H9 (cell line): ENCODE results near the gene TGM2. TPM values are rescaled to one million over a fixed set of nuclear protein-coding genes. Genes with fewer than 3 reads are reported as not detected.

ENCODE experiments used
- DNase-seq: peaks from one replicate; pipeline ENCODE4 v3.0.0-alpha.2; 2017
- H2AFZ ChIP-seq: one replicate; pipeline ENCODE4 v1.6.1; 2013; ENCODE audit warnings: mild to moderate bottlenecking, low read length, control low read depth, moderate library complexity
- H2AK5ac ChIP-seq: 2 replicates; pipeline ENCODE4 v1.6.1; 2013; ENCODE audit warnings: low read length, control low read depth, mixed read lengths; ENCODE audit not compliant: insufficient read length
- H2BK120ac ChIP-seq: one replicate; pipeline ENCODE4 v1.6.1; 2013; ENCODE audit warnings: low read depth, mild to moderate bottlenecking, low read length, control low read depth, inconsistent platforms; ENCODE audit not compliant: poor library complexity, severe bottlenecking
- H2BK12ac ChIP-seq: 2 replicates; pipeline ENCODE4 v1.6.1; 2013; ENCODE audit warnings: low read length, control low read depth, mixed read lengths, low read depth; ENCODE audit not compliant: insufficient read length
- H2BK15ac ChIP-seq: 2 replicates; pipeline ENCODE4 v1.6.1; 2013; ENCODE audit warnings: low read depth, low read length, control low read depth
- H2BK20ac ChIP-seq: one replicate; pipeline ENCODE4 v1.6.1; 2013; ENCODE audit warnings: low read depth, mild to moderate bottlenecking, low read length, control low read depth, inconsistent platforms; ENCODE audit not compliant: poor library complexity, severe bottlenecking
- H2BK5ac ChIP-seq: 2 replicates; pipeline ENCODE4 v1.6.1; 2013; ENCODE audit warnings: low read length, control low read depth, mixed read lengths; ENCODE audit not compliant: insufficient read length
- H3K14ac ChIP-seq: 2 replicates; pipeline ENCODE4 v1.6.1; 2013; ENCODE audit warnings: low read length, control low read depth; ENCODE audit not compliant: insufficient read depth
- H3K18ac ChIP-seq: 2 replicates; pipeline ENCODE4 v1.6.1; 2013; ENCODE audit warnings: low read depth, mild to moderate bottlenecking, mixed read lengths, low read length, control low read depth; ENCODE audit not compliant: insufficient read length
- H3K23ac ChIP-seq: 2 replicates; pipeline ENCODE4 v1.6.1; 2013; ENCODE audit warnings: low read length, control low read depth, mixed read lengths, low read depth; ENCODE audit not compliant: insufficient read length
- H3K23me2 ChIP-seq: 2 replicates; pipeline ENCODE4 v1.6.1; 2013; ENCODE audit warnings: low read depth, mild to moderate bottlenecking, mixed read lengths, low read length, control low read depth; ENCODE audit not compliant: insufficient read length, poor library complexity, severe bottlenecking
- H3K27ac ChIP-seq: 2 replicates; pipeline ENCODE4 v1.5.1; 2013; ENCODE audit warnings: low read length, control low read depth, mixed read lengths, low read depth; ENCODE audit not compliant: insufficient read length
- H3K27me3 ChIP-seq: 2 replicates; pipeline ENCODE4 v1.6.1; 2013; ENCODE audit warnings: low read length, control low read depth, inconsistent platforms; ENCODE audit not compliant: insufficient read depth
- H3K4ac ChIP-seq: 2 replicates; pipeline ENCODE4 v1.6.1; 2013; ENCODE audit warnings: low read depth, mild to moderate bottlenecking, control low read depth, inconsistent platforms, low read length, moderate library complexity
- H3K4me1 ChIP-seq: 2 replicates; pipeline ENCODE4 v1.6.1; 2013; ENCODE audit warnings: low read length, control low read depth, inconsistent platforms; ENCODE audit not compliant: insufficient read depth
- H3K4me2 ChIP-seq: 2 replicates; pipeline ENCODE4 v1.6.1; 2013; ENCODE audit warnings: low read length, control low read depth, mixed read lengths; ENCODE audit not compliant: insufficient read length, insufficient read depth
- H3K56ac ChIP-seq: 2 replicates; pipeline ENCODE4 v1.6.1; 2013; ENCODE audit warnings: low read depth, mild to moderate bottlenecking, mixed read lengths, low read length, control low read depth; ENCODE audit not compliant: insufficient read length
- H3K79me1 ChIP-seq: 2 replicates; pipeline ENCODE4 v1.6.1; 2013; ENCODE audit warnings: low read depth, mild to moderate bottlenecking, moderate library complexity, low read length, control low read depth, inconsistent platforms; ENCODE audit not compliant: insufficient read depth, poor library complexity, severe bottlenecking
- H3K79me2 ChIP-seq: 2 replicates; pipeline ENCODE4 v1.6.1; 2013; ENCODE audit warnings: low read length, control low read depth, inconsistent platforms; ENCODE audit not compliant: insufficient read depth
- H3K9ac ChIP-seq: 2 replicates; pipeline ENCODE4 v1.6.1; 2013; ENCODE audit warnings: low read length, control low read depth, mixed read lengths; ENCODE audit not compliant: insufficient read length; ENCODE audit errors: extremely low read depth
- H3K9me3 ChIP-seq: one replicate; pipeline ENCODE4 v1.6.1; 2013; ENCODE audit warnings: low read depth, low read length, inconsistent platforms; ENCODE audit not compliant: control insufficient read depth
- H3T11ph ChIP-seq: one replicate; pipeline ENCODE4 v1.6.1; 2013; ENCODE audit warnings: mild to moderate bottlenecking, low read length, control low read depth, inconsistent platforms
- H4K20me1 ChIP-seq: one replicate; pipeline ENCODE4 v1.6.1; 2013; ENCODE audit not compliant: control insufficient read depth, insufficient read length, insufficient read depth
- H4K5ac ChIP-seq: 2 replicates; pipeline ENCODE4 v1.6.1; 2013; ENCODE audit warnings: low read depth, mild to moderate bottlenecking, mixed read lengths, low read length, control low read depth; ENCODE audit not compliant: insufficient read length
- H4K8ac ChIP-seq: replicated peaks from 2 replicates; pipeline ENCODE4 v1.6.1; 2013; ENCODE audit warnings: low read length, control low read depth, mixed read lengths, low read depth; ENCODE audit not compliant: insufficient read length
- H4K91ac ChIP-seq: 2 replicates; pipeline ENCODE4 v1.6.1; 2013; ENCODE audit warnings: low read depth, mild to moderate bottlenecking, moderate library complexity, mixed read lengths, low read length, control low read depth; ENCODE audit not compliant: insufficient read length
- H3K27ac Mint-ChIP-seq, 3 experiments: 2 replicates in 2 of 3; 3 replicates in 1 of 3; pipeline ENCODE4 v1.8.0; 2020 to 2021; ENCODE audit warnings: mixed read lengths in 3 of 3, mild to moderate bottlenecking in 1 of 3, moderate library complexity in 1 of 3
- H3K27me3 Mint-ChIP-seq: 2 replicates; pipeline ENCODE4 v1.8.0; 2021; ENCODE audit warnings: low read depth, mild to moderate bottlenecking, moderate library complexity, mixed read lengths
- H3K36me3 Mint-ChIP-seq, 3 experiments: 2 replicates in 2 of 3; 3 replicates in 1 of 3; pipeline ENCODE4 v1.8.0; 2020 to 2021; ENCODE audit warnings: low read depth in 3 of 3, mixed read lengths in 3 of 3; ENCODE audit not compliant: insufficient read depth in 1 of 3
- H3K4me1 Mint-ChIP-seq, 2 experiments: 2 replicates each; pipeline ENCODE4 v1.8.0; 2020; ENCODE audit warnings: mixed read lengths in 2 of 2
- H3K4me3 Mint-ChIP-seq, 2 experiments: 2 replicates in 1 of 2; 3 replicates in 1 of 2; pipeline ENCODE4 v1.8.0; 2020 to 2021; ENCODE audit warnings: mild to moderate bottlenecking in 2 of 2, mixed read lengths in 2 of 2, moderate library complexity in 1 of 2
- H3K9me3 Mint-ChIP-seq, 2 experiments: 2 replicates in 1 of 2; 3 replicates in 1 of 2; pipeline ENCODE4 v1.8.0; 2020; ENCODE audit warnings: mild to moderate bottlenecking in 2 of 2, mixed read lengths in 2 of 2, moderate library complexity in 1 of 2
- WGBS: extraction: QIAGEN DNeasy Blood & Tissue Kit; methylation state at CpG from one replicate; pipeline ENCODE4 v1.1.7; 2013; ENCODE audit warnings: missing lambda C conversion rate, low lambda C conversion rate, mixed read lengths; ENCODE audit not compliant: insufficient read length; ENCODE audit errors: extremely low coverage; 5-methylcytosine and 5-hydroxymethylcytosine counted together
- total RNA-seq: library from RNA; stranded (reverse); gene quantifications from 2 replicates; pipeline ENCODE4 v1.2.1, GENCODE V29; 2021
- TF ChIP-seq, protein P1 (sequence below): fragments of 200-600 bp; sonication (generic); conservative IDR thresholded peaks from 3 replicates; pipeline ENCODE4 v1.8.0; 2021; ENCODE audit warnings: antibody characterized with exemption, mild to moderate bottlenecking

The TGM2 gene
- total RNA-seq, 1 experiment from 2014 or later: 1.1 TPM

DNA sequence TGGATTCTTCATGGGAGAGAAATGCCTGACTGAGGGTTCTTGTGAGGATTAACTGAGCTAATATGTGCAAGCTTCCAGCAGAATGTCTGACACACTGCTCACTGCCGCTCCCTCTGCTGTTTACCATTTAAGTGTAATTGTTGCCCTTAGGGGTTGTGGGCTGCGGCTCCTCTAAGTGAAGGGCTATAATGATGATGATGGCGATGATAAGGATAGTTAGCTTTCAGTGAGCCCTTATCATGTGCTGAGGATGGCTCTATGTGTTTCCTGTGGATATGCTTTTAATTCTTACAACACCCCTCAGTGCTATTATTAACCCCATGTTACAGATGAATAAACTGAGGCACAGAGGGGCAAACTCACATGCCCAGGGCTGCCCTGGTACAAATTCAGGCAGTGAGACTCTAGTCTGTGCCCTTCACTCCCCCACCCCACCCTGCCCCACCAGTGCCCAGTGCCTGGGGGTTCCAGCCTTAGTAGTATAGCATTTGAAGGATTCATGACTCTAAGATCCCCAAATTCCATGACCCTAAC is 33.4 kb downstream of the TGM2 start:
- H3K9me3 Mint-ChIP-seq: no peaks in the 10 kb centered on the region
- Histone ChIP-seq H3K56ac (no peak overlapping the region), H2BK20ac (no peak overlapping the region), H3K4me1 (no peaks in the 10 kb centered on the region), H3K27ac (no peak overlapping the region), H4K20me1 (no peaks in the 10 kb centered on the region), H2BK120ac (no peak overlapping the region), H2AK5ac (no peak overlapping the region), H2BK15ac (no peak overlapping the region), H3K9ac (no peak overlapping the region), H3T11ph (no peak overlapping the region), H4K8ac (no peak overlapping the region), H2BK5ac (no peak overlapping the region), H3K79me1 (no peaks in the 10 kb centered on the region), H3K14ac (no peak overlapping the region), H3K23me2 (no peaks in the 10 kb centered on the region), H3K4me2 (no peak overlapping the region), H3K79me2 (no peaks in the 10 kb centered on the region), H2AFZ (no peak overlapping the region), H4K5ac (no peak overlapping the region), H3K23ac (no peak overlapping the region), H2BK12ac (no peak overlapping the region), H3K9me3 (no peaks in the 10 kb centered on the region), H3K27me3 (no peaks in the 10 kb centered on the region), H3K18ac (no peak overlapping the region), H4K91ac (no peak overlapping the region), H3K4ac (no peak overlapping the region)
- peaks cover 3 to 7% of the 10 kb centered on the region in 2 experiments for H3K4me1 Mint-ChIP-seq
- TF ChIP-seq, protein P1, sequence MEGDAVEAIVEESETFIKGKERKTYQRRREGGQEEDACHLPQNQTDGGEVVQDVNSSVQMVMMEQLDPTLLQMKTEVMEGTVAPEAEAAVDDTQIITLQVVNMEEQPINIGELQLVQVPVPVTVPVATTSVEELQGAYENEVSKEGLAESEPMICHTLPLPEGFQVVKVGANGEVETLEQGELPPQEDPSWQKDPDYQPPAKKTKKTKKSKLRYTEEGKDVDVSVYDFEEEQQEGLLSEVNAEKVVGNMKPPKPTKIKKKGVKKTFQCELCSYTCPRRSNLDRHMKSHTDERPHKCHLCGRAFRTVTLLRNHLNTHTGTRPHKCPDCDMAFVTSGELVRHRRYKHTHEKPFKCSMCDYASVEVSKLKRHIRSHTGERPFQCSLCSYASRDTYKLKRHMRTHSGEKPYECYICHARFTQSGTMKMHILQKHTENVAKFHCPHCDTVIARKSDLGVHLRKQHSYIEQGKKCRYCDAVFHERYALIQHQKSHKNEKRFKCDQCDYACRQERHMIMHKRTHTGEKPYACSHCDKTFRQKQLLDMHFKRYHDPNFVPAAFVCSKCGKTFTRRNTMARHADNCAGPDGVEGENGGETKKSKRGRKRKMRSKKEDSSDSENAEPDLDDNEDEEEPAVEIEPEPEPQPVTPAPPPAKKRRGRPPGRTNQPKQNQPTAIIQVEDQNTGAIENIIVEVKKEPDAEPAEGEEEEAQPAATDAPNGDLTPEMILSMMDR: no peak
- WGBS: no CpG with 5 or more reads among the region's 3 CpGs
- no peak overlapping the region for H3K4me3 Mint-ChIP-seq
- DNase-seq: no peak
- no peaks in the 10 kb centered on the region for H3K36me3 Mint-ChIP-seq
- no peaks in the 10 kb centered on the region; the same call in none of the 2 replicates for H3K27me3 Mint-ChIP-seq
- no peak overlapping the region for H3K27ac Mint-ChIP-seq
